Right lobe of liver (tissue), 4 donors: ENCODE data around the gene TELO2.

Experiments
- POLR2A ChIP-seq: fragments of 450-650 bp; IDR thresholded peaks from one replicate; pipeline ENCODE4 v1.6.1; 2017; ENCODE audit warnings: antibody characterized with exemption, mild to moderate bottlenecking
- TF ChIP-seq, protein P1 (sequence below), 4 donors: fragments of 200-600 bp in 3 of 4; fragments of 450-650 bp in 1 of 4; IDR thresholded peaks; one replicate each; pipeline versions ENCODE4 v1.5.1 to v1.8.0; 2016 to 2022; ENCODE audit warnings: antibody characterized with exemption in 4 of 4, mild to moderate bottlenecking in 2 of 4
- donor health status: DM: no; HTN: no; CAD: no.
- donor health status: DM: no; HTN: no; CAD: no.
- donor health status: DM: no; HTN: yes; CAD: no.

- no peak for TF ChIP-seq POLR2A
- TF ChIP-seq, protein P1, sequence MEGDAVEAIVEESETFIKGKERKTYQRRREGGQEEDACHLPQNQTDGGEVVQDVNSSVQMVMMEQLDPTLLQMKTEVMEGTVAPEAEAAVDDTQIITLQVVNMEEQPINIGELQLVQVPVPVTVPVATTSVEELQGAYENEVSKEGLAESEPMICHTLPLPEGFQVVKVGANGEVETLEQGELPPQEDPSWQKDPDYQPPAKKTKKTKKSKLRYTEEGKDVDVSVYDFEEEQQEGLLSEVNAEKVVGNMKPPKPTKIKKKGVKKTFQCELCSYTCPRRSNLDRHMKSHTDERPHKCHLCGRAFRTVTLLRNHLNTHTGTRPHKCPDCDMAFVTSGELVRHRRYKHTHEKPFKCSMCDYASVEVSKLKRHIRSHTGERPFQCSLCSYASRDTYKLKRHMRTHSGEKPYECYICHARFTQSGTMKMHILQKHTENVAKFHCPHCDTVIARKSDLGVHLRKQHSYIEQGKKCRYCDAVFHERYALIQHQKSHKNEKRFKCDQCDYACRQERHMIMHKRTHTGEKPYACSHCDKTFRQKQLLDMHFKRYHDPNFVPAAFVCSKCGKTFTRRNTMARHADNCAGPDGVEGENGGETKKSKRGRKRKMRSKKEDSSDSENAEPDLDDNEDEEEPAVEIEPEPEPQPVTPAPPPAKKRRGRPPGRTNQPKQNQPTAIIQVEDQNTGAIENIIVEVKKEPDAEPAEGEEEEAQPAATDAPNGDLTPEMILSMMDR (IDR thresholded peaks at IDR 0.05): no peak
Measured at GRCh38 chr16:1457489-1458245, 35.5 kb upstream of the TELO2 start.
